GM21381 (cell line): Measurements from ENCODE around the gene CPSF7.
"Not testable (repeated sequence)": the region's sequence is repeated elsewhere in the genome, so short reads cannot be mapped to it uniquely, and the experiment has no call there.

ENCODE experiments used
- ATAC-seq: cut with Tn5 transposase; IDR thresholded peaks from one replicate; pipeline ENCODE4 v1.9.1; 2021; ENCODE audit warnings: mild to moderate bottlenecking, moderate library complexity; ENCODE audit not compliant: unreplicated experiment

CPSF7 gene

GRCh38 chr11:61390161-61390560 is 39.6 kb downstream of the CPSF7 start:
- no peak for ATAC-seq

- no peak for ATAC-seq
Observed at GRCh38 chr11:61384271-61385242, 45.2 kb downstream of the CPSF7 start.

- ATAC-seq, result not testable (repeated sequence)
Observed at GRCh38 chr11:61383859-61384258, 45.9 kb downstream of the CPSF7 start.

DNA sequence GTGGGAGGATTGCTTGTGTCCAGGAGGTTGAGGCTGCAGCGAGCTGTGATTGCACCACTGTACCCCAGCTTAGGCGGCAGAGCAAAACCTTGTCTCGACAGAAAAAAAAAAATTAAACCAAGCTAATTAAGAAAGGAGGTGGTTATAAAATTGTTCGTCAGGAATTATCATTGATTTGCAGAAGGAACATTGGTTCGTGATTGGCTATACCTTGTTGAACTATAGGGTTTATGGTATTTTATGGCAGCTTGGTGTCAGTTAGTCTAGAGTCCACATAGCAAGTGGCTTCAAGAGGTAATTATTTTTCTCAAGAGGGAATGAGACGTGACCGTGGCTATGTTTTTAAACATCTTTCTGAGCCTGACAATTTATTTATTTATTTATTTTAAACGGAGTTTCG is 48.9 kb downstream of the CPSF7 start:
- ATAC-seq, result no peak

GRCh38 chr11:61378713-61379313 is 51.0 kb downstream of the CPSF7 start:
- no peak for ATAC-seq

- ATAC-seq, result no peak
Observed at GRCh38 chr11:61377461-61378160, 52.2 kb downstream of the CPSF7 start.

- no peak for ATAC-seq
Observed at GRCh38 chr11:61375761-61376108, 54.0 kb downstream of the CPSF7 start.

DNA sequence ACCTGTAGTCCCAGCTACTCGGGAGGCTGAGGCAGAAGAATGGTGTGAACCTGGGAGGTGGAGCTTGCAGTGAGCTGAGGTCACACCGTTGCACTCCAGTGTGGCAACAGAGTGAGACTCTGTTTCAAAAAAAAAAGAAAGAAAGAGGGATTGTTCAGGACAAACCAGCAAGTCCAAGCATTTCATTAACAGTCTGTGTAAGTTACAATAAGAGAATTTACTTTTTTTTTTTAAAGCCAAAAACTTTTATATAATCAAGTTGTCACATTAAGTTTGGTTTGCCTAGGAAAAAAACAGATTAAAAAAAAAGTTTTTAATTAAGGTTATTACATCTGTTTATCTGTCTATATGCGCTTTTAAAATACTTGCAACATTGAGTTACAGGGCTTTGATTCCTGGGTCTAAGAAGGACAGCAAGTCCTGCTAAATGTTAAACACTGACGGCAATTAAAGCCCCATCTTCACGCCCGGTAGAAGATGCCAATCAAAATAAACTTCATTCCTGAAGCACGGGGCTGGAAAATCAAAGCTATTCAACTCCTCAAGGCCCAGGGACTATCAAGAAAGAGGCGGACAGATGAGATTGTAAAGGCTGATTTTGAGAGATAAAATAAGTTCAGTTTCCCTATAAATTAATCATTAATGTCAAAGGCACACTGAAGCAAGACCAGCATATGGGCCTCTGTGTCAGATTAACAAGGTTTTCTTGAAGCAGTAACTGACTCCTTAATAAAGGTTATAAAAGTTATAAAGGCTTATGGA is 56.9 kb downstream of the CPSF7 start:
- no peak for ATAC-seq

- ATAC-seq, result no peak
Observed at GRCh38 chr11:61370349-61371005, 59.3 kb downstream of the CPSF7 start.

DNA sequence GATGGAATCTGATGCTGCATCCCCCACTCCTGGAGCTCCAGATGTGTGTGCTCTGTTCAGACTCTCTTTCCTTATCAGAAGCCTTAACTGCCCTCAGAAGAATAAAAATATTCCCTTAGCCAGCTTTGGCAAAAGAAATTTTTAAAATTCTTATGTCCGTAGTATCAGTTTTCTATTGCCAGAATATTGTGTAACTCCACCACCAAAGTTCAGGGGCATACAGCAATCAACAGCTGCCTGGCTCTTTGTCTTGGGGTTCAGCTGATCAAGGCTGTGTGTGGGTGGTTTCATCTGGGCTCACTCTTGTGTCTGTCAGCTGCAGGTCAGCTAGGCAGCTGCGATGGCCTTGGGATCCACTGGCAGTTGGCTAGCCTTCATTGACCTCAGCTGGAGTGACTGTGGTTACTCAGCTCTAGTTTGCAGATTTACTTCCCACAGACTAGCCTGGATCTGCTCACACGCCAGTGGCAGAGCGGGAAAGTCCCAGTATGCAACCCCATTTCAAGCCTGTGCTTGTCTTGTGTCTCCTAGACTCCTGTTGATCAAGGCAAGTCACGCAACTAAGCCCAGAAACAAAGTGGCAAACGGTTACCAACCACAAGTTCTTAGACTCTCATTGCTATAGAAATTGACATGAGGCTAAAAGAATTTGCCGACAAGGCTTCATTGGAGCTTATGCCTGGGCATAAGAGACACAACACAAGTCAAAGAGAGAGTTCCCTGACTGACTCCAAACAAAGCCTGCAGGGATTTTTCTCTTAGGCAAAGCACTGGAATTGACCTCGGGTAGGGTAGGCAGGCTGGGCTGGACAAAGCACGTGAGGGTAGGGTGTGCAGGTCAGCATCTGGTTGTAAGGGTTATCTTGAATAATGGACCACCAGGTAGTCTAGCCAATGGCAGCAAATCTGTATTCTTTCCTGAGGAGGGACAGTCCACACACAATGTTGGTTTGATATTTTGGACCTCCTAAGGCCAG is 60.1 kb downstream of the CPSF7 start:
- ATAC-seq, result no peak

DNA sequence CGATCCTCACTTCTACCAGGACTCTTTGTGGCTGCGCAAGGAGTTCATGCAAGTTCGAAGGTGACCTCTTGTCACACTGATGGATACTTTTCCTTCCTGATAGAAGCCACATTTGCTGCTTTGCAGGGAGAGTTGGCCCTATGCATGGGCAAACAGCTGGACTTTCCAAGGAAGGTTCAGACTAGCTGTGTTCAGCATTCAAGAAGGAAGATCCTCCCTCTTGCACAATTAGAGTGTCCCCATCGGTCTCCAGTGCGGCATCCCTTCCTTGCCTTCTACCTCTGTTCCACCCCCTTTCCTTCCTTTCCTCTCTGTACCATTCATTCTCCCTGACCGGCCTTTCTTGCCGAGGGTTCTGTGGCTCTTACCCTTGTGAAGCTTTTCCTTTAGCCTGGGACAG is 61.1 kb downstream of the CPSF7 start:
- ATAC-seq, result no peak

GRCh38 chr11:61367406-61367805 is 62.4 kb downstream of the CPSF7 start:
- ATAC-seq, result no peak

DNA sequence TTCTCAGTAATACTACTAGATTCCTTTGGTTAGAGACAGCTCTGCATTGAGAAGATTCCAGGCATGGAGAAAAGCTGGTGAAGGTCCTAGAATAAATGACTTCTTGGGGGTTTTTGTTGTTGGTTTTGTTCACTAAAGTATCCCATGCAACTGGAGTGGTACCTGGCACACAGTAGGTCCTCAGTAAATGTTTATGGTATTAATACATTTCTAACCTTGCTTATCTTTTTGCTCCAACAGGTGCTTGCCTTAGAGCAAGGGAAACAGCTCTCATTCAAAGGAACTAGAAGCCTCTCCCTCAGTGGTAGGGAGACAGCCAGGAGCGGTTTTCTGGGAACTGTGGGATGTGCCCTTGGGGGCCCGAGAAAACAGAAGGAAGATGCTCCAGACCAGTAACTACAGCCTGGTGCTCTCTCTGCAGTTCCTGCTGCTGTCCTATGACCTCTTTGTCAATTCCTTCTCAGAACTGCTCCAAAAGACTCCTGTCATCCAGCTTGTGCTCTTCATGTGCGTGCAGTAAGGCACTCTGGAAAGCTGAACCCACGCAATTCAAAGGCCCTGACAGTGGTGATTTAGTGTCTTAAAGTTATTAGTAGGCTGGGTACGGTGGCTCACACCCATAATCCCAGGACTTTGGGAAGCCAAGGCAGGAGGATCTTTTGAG is 65.6 kb downstream of the CPSF7 start:
- ATAC-seq, result no peak

DNA sequence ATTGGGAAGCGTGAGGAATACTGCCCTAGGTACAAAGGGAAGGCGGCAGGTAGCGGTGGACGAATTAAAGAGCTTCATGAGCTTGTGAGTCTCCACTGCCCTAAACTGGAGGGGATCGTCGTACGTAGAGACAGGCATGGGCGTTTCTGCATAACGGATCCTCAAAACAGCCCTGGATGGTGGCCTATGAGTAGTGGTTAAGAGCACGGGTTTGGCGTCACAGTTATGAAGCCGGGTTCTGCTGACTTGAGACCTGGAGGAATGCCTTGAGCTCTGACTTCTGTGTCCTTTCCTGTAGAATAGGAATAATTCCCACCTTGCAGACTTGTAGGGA is 67.3 kb downstream of the CPSF7 start:
- ATAC-seq, result no peak

GRCh38 chr11:61361741-61362541 is 67.8 kb downstream of the CPSF7 start, which contains the start of the genes CYB561A3 and TMEM138:
Gene CYB561A3 (minus strand): TSS chr11:61361882. CDS start chr11:61356713, 5,169 bp downstream.
Gene TMEM138 (plus strand): TSS chr11:61362374. CDS start chr11:61364391, 2,017 bp downstream.
- peak; percentile 81 for ATAC-seq

DNA sequence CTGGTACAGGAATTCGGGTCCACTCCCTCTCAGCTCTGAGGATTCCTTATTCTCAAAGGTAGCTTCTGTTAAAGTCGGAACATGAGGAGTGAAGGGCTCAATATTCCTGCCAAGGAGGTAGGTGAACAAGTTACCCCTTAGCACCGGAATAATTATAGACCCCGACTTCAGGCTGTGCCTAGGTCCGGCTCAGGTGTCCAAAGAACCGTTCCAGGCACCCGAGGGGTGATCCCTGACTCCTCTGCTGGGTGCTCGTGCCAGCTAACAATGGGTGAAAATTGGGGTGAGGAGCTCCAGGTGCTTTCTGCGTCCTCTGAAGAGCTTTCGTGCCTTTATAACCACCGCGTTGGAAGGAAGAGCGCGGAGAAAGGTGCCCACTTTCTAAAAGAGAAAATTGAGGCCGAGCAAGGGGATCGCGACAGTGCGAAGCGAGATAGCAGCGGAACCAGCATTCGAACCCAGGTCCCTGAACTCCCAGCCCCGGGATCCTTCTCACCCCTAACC is 68.5 kb downstream of the CPSF7 start:
- ATAC-seq, result no peak

GRCh38 chr11:61359516-61359915 is 70.3 kb downstream of the CPSF7 start:
- no peak for ATAC-seq

DNA sequence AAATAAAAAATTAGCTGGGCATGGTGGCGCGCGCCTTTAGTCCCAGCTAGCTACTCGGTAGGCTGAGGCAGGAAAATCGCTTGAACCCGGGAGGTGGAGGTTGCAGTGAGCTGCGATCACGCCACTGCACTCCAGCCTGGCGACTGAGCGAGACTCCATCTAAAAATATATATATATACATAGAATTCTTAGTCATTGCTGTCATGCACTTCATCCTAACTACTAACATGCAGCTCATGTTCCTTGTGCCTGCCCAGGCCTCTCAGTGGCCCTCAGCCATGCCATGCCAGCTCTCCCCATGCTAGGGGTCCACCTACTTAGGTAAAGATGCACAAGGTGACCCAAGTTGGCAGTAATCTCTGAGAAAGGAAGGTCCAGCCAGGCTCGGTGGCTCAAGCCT is 71.2 kb downstream of the CPSF7 start:
- ATAC-seq, result no peak
